SU-DHL-6 (cell line): ENCODE measurements around the gene TUBB6.

Experiments used
- H2AFZ ChIP-seq: fragments of 200-600 bp; sonication (generic); 2 replicates; pipeline ENCODE4 v1.6.1; 2014; ENCODE audit warnings: low read depth, mild to moderate bottlenecking, moderate library complexity, mixed read lengths, antibody characterized with exemption, low read length; ENCODE audit not compliant: severe bottlenecking
- H3F3A ChIP-seq: fragments of 200-600 bp; shearing (Covaris generic); 2 replicates; pipeline ENCODE4 v1.6.0; 2016; ENCODE audit warnings: antibody characterized with exemption, mild to moderate bottlenecking; ENCODE audit not compliant: insufficient read depth
- H3K27ac ChIP-seq: fragments of 200-600 bp; sonication (generic); 2 replicates; pipeline ENCODE4 v1.5.1; 2016; ENCODE audit warnings: low read depth, mild to moderate bottlenecking, low read length, moderate library complexity, mixed read lengths
- H3K27me3 ChIP-seq: fragments of 200-600 bp; sonication (generic), shearing (Covaris generic); 2 replicates; pipeline ENCODE4 v1.6.0; 2014; ENCODE audit warnings: mild to moderate bottlenecking, low read length
- H3K36me3 ChIP-seq: fragments of 200-600 bp; sonication (generic); 2 replicates; pipeline ENCODE4 v1.6.1; 2014; ENCODE audit warnings: mild to moderate bottlenecking, low read length, mixed read lengths
- H3K4me2 ChIP-seq: fragments of 300-600, 200-600 bp; shearing (Covaris generic), sonication (generic); 2 replicates; pipeline ENCODE4 v1.6.0; 2014; ENCODE audit warnings: low read length, low read depth, mild to moderate bottlenecking; ENCODE audit not compliant: poor library complexity, severe bottlenecking
- H3K4me3 ChIP-seq: fragments of 200-600 bp; sonication (generic); 2 replicates; pipeline ENCODE4 v1.5.1; 2014; ENCODE audit warnings: antibody characterized with exemption, low read length, mild to moderate bottlenecking, mixed read lengths; ENCODE audit not compliant: insufficient read depth, poor library complexity, severe bottlenecking
- H3K79me2 ChIP-seq: fragments of 200-600 bp; sonication (generic); 2 replicates; pipeline ENCODE4 v1.6.1; 2014; ENCODE audit warnings: mild to moderate bottlenecking, low read length, moderate library complexity; ENCODE audit not compliant: insufficient read depth
- H3K9ac ChIP-seq: fragments of 200-600 bp; sonication (generic); 2 replicates; pipeline ENCODE4 v1.7.0; 2014; ENCODE audit warnings: mild to moderate bottlenecking, low read length
- H3K9me2 ChIP-seq: fragments of 200-600 bp; sonication (generic); replicated peaks from 2 replicates; pipeline ENCODE4 v1.6.1; 2014; ENCODE audit warnings: low read length; ENCODE audit not compliant: insufficient read depth
- H3K9me3 ChIP-seq: fragments of 200-600 bp; sonication (generic); 2 replicates; pipeline ENCODE4 v1.6.1; 2014; ENCODE audit warnings: low read length, mixed read lengths; ENCODE audit not compliant: insufficient read depth
- H4K20me1 ChIP-seq: fragments of 200-600 bp; sonication (generic); 2 replicates; pipeline ENCODE4 v1.6.1; 2014; ENCODE audit warnings: low read depth, mild to moderate bottlenecking, antibody characterized with exemption, low read length, moderate library complexity, mixed read lengths
- EZH2phosphoT487 ChIP-seq: fragments of 200-600 bp; sonication (generic), shearing (Covaris generic); conservative IDR thresholded peaks from 2 replicates; pipeline ENCODE4 v1.6.1; 2018; ENCODE audit warnings: mild to moderate bottlenecking, antibody characterized with exemption, low read length, moderate library complexity, mixed read lengths
- TF ChIP-seq, protein P1 (sequence below): fragments of 200-600 bp; sonication (generic); IDR thresholded peaks from one replicate; pipeline ENCODE4 v1.5.1; 2017; ENCODE audit warnings: antibody characterized with exemption, mild to moderate bottlenecking, low read length, moderate library complexity; ENCODE audit not compliant: insufficient read depth, poor library complexity, severe bottlenecking

The TUBB6 gene

DNA sequence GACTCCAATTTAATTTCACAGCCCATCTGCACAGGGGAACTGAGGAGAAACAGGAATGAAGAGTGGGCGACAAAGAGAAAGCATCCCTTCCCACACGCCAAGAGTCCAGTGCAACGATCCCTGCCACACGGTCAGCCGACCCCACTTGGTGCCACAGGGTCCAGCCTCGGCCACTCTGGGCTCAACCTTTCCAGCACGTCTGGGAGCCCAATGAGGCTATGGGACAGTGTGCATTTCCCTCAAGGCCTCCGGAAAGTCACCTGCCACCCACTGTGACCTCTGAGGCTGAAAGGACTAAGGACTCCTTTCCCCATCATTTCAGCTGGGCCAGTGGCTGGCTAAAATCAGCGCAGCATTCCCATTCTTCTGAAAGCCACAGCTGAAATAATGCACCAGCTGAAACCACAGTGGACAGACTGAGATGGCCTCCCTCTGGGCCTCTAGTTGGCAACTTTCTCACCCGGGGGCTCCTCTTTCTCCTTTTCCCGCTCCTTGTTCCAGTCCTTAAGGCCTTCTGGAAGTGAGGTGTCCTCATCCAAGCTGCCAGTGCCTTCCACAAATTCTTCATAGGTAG, 21.2 kb downstream of the TUBB6 start:
- H3K79me2 ChIP-seq = no peaks in the 10 kb centered on the region
- H3K9me2 ChIP-seq = no peaks in the 10 kb centered on the region
- no peaks in the 10 kb centered on the region for H3K36me3 ChIP-seq
- no peaks in the 10 kb centered on the region for H4K20me1 ChIP-seq
- no peak overlapping the region for H2AFZ ChIP-seq
- no peak overlapping the region for H3K4me3 ChIP-seq
- no peak overlapping the region for H3K9ac ChIP-seq
- H3K27ac ChIP-seq = no peak overlapping the region
- TF ChIP-seq, protein P1, sequence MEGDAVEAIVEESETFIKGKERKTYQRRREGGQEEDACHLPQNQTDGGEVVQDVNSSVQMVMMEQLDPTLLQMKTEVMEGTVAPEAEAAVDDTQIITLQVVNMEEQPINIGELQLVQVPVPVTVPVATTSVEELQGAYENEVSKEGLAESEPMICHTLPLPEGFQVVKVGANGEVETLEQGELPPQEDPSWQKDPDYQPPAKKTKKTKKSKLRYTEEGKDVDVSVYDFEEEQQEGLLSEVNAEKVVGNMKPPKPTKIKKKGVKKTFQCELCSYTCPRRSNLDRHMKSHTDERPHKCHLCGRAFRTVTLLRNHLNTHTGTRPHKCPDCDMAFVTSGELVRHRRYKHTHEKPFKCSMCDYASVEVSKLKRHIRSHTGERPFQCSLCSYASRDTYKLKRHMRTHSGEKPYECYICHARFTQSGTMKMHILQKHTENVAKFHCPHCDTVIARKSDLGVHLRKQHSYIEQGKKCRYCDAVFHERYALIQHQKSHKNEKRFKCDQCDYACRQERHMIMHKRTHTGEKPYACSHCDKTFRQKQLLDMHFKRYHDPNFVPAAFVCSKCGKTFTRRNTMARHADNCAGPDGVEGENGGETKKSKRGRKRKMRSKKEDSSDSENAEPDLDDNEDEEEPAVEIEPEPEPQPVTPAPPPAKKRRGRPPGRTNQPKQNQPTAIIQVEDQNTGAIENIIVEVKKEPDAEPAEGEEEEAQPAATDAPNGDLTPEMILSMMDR = no peak
- TF ChIP-seq EZH2phosphoT487 = no peak
- no peaks in the 10 kb centered on the region for H3F3A ChIP-seq
- H3K4me2 ChIP-seq = no peak overlapping the region
- H3K27me3 ChIP-seq = no peaks in the 10 kb centered on the region
- H3K9me3 ChIP-seq = no peaks in the 10 kb centered on the region

DNA sequence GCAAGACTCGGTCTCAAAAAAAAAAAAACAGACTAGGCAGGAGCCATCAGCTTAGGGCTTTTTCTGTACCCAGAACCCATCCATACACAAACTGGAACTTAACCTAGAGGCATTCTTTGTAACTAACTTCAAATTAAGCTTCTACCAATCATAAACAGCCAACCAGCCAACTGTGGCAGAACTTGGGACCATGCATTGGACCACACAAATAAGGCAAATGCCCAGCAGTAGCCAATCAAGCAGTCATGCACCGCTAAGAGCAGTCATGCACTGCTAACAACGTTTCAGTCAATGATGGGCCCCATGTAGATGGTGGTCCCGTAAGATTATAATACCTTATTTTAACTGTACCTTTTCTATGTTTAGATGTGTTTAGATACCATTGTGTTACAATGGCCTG, 22.7 kb downstream of the TUBB6 start:
- no peak overlapping the region for H3K4me3 ChIP-seq
- no peak overlapping the region for H2AFZ ChIP-seq
- H3F3A ChIP-seq = no peaks in the 10 kb centered on the region
- 0 out of 2 replicates have a peak, but pooled peaks cover 3% of the 10 kb centered on the region for H3K36me3 ChIP-seq
- no peaks in the 10 kb centered on the region for H3K27me3 ChIP-seq
- no peak overlapping the region for H3K9ac ChIP-seq
- no peaks in the 10 kb centered on the region for H3K9me3 ChIP-seq
- H3K79me2 ChIP-seq = no peaks in the 10 kb centered on the region
- no peak overlapping the region for H3K4me2 ChIP-seq
- H4K20me1 ChIP-seq = no peaks in the 10 kb centered on the region
- H3K9me2 ChIP-seq = no peaks in the 10 kb centered on the region
- H3K27ac ChIP-seq = no peak overlapping the region
- TF ChIP-seq, protein P1 = no peak
- TF ChIP-seq EZH2phosphoT487 = no peak

GRCh38 chr18:12333506-12334290, 25.7 kb downstream of the TUBB6 start:
- H3K36me3 ChIP-seq = 0 out of 2 replicates have a peak, but pooled peaks cover 3% of the 10 kb centered on the region
- no peak overlapping the region for H3K9ac ChIP-seq

More at GRCh38 chr18:12333506-12334290, 25.7 kb downstream of the TUBB6 start:
- Histone ChIP-seq H3K27me3 (no peaks in the 10 kb centered on the region), H4K20me1 (no peaks in the 10 kb centered on the region), H3K4me3 (no peak overlapping the region), H2AFZ (no peak overlapping the region), H3K9me2 (no peaks in the 10 kb centered on the region), H3K9me3 (no peaks in the 10 kb centered on the region), H3K4me2 (no peak overlapping the region), H3K27ac (no peak overlapping the region), H3F3A (no peaks in the 10 kb centered on the region), H3K79me2 (no peaks in the 10 kb centered on the region)
- TF ChIP-seq EZH2phosphoT487 = no peak
- TF ChIP-seq, protein P1 = no peak
